Measurements from ENCODE around the gene EGF.

- TF ChIP-seq CTCF (IDR thresholded peaks at IDR 0.05) (no peak), POLR2A (IDR thresholded peaks at IDR 0.05) (no peak)
Measured at GRCh38 chr4:110012917-110013316, 100.2 kb downstream of the EGF start.

Measured in testis (tissue), 2 donors.